Activated CD4-positive, alpha-beta T cell treated with anti-CD3 and anti-CD28 coated beads, Interleukin-2, amount 50 U/mL, for 16 hours (primary cell): ENCODE results near the gene FAT1.

Experiments
- DNase-seq: peaks from one replicate; pipeline ENCODE4 v3.0.0-alpha.2; 2020

Gene FAT1

DNA sequence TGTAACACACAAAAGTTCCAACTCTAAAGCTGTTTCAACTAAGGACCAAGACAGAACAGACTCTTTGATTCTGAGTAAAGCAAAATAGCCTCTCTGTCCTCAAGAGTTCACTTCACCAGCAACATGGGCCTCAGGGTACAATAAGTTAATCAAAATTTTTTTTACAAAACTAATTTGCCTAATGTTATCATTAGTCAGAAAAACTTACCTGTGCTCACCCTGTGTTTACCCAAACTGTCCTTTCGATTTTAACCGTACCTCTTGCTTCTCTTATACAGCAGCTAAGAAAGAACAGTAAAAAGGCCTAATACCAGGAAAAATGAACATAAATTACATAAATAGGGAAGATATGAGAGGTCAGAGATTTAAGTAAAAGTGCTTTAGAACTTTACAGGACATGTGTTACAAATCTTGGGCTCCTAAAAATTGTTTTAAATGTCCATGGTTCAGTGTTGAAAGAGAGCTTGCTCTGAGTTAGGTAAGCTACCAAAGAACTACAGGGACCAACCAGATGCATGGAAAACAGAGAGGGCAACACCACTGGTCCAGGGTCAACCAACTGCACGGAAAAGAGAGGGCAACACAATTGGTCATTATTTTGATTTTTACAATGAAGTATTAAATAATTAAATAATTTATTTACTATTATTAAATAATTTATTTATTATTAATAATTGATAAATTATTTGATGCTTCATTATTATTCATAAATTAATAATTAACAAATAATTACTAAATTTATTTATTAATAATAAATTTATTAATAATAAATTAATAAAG, 73.1 kb downstream of the FAT1 start:
- DNase-seq, result no peak

- no peak for DNase-seq
These were observed 75.8 kb downstream of the FAT1 start for GRCh38 chr4:186647821-186648220.

GRCh38 chr4:186644737-186645261, 78.9 kb downstream of the FAT1 start:
- no peak for DNase-seq

- DNase-seq, result no peak
These were observed 79.4 kb downstream of the FAT1 start for GRCh38 chr4:186644311-186644638.

DNA sequence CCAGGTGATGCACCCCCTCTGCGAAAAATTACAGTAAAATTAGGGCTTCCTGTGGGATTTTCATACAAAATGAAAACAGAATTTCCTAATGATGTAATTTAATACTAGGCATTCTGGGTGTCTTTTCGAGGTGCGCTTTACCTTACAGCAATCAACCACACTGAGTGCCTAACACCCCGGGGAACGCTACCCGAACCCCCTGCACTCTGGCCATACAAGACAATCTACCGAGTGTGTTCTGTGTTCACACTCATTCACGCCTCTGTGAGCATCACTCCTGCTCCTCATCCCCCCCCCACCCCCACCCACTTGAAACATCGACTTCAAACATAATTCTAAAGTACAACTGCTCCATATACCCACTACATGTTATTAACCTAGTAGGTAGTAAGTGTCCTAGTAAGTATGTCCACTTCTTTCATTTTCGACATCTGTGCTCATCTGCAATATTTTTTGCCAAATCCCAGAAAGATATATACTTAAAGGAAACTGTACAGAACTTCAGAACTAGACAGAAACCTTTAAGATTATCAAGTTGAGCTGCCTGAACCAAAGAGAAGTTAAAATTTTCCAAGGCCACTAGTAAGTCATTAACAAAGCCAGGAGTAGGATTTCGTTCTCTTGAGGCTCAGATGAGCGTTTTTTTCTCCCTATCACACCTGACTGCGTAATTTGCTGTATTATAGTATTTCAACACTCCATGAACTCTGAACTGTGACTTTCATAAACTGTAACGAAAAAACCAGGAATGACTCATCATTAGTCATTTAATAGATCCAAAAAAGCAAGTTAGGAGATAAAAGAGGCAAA, 80.0 kb downstream of the FAT1 start:
- DNase-seq, result no peak

DNA sequence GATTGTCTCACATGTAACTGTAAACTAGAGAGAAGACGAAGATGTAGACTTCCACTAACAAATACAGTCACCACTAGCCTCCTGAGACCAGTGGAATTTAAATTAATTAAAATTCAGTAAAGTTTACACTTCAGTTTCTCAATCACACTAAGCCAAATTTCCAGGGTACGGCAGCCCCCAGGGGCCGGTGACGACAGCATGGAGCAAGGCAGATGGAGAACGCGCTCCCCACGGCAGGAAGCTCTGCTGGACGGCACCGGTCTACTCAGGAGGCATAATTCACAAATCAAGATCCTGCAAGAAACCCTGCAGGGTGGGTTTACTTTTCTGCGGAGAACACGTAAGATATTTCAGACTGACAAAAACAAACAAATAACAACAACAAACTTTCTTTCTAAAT, 80.7 kb downstream of the FAT1 start:
- DNase-seq, result no peak

DNA sequence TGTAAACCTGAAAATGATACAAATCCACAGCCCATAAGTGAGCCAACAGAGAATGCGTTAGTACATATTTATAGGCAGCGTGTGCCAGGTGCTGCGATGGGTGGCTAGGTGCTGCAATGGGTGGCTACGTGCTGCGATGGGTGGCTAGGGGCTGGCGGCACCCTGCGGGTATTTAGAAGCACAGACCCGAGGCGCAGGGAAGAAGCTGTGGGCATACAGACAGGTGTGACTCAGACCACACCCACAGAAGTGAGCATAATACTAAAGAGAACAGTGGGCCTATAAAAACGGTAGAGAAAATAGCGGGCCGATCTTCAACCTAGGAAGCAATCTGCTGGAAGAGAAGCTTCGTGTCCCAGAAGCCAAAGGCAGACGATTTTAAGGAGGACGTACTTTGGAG, 81.1 kb downstream of the FAT1 start:
- no peak for DNase-seq

DNA sequence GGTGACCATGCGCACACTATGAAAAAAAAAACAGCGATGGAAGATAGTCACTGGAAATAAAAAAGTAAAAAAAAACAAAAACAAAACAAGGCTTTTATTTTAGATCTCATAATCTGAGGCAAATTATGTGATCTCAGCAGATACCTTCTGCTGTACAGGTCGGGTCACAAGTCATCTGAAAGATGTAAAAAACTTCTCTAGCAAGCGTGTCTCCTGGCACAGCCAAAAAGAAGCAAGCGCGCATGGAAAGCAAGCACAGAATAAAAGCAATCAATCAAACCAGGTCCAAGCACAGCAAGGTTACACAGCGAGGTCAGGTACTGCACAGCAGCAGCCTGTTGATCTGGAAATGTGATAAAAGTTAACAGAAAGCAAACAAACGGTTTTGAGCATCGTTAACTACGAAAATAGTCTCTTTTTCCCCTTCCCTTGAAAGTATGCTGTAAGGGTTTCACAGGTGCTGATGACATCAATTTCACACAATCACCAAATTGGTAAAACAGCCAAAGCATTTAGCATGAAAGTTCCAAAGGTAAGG, 89.0 kb downstream of the FAT1 start:
- no peak for DNase-seq

- DNase-seq, result no peak
These were observed 89.8 kb downstream of the FAT1 start for GRCh38 chr4:186633844-186634243.

DNA sequence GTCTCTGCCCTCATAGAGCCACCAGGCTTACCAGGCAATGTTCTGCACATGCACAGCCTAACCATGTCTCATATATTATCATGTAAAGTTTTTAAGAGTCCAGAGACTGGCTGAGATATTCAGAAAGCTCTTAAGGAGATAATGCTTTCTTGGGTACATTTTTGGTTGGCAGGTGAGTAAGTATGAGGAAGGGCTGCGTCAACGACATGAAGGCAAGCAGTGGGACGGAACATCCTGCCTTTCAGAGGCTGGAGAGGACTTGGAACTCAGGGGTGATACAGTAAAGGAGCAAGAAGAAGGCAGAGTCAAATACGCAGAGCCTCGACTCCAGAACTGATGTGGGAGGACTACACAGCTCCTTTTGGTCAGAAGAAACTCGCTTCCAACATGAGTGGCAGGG, 93.5 kb downstream of the FAT1 start:
- no peak for DNase-seq

DNA sequence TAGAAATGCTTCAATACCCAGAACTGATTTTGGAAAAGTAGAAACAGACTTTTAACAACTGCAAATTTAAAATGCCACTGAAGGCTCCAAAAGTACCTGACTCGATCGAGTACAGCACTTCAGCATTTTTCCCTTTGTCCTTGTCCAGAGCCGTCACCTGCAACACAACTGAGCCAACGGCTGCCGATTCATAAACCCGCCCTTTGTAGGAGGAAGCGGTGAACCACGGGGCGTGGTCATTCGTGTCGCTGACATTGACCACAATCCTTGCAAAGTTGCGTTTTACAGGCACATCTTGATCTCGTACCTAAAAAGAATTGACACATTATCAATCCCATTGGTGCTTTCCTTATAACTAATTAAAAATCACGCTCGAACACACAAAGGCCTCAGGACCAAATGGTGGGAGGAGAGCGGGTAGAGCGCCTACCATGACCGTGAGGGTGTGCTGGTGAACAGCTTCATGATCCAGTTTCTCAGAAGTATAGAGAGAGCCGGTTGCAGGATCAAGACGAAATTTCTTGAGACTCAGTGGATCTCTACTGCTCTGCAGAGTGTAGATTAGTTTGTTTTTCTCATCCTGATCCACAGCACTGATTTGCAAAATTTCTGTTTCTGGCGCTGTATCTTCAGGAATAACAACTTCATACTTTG, 95.5 kb downstream of the FAT1 start:
- DNase-seq, result peak; percentile 37

DNA sequence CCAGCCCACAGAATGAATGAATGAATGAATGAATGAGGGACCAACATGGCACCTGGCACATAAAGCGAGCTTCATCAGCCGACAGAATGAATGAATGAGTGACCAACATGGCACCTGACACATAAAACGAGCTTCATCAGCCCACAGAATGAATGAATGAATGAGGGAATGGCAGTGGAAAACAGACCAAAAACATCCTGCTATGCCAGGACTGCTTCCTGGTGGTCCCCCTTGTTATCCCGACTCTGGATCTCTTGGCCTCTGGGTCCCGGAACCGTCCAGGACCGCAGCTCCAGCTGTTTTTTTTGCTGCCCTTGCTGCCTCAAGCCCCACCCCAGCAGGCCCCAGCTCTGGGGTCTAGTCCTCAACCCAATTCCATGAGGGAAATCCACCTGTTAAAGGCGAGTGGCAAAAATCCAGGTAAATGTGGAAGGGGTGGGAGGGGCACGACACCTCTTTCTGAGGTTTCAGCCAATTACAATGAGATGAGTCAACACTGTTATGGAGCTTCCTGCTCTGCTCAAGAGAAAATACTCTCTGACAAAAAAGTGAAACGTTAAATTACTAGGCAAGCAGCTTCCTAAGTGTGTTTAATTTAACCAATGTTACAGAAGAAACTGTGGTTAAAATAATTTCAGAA, 96.3 kb downstream of the FAT1 start:
- peak; percentile 11 for DNase-seq

DNA sequence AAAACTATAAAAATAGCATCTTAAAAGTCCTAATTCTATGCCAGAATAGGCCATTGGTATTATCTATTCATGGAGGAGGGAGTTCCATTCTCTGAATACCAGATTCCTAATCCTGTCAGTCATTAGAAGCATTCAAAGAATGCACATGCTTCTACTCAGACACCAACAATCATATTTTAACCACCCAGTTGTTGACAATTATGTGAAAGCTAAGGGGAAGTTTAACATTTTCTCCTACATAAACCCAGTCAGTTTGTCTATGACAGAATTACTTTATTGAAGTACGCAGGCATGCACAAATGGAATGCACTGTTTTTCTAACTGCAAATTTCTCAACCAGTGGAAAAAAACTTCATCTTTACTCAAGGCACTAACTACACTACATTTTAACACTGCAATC, 98.7 kb downstream of the FAT1 start:
- DNase-seq, result no peak

DNA sequence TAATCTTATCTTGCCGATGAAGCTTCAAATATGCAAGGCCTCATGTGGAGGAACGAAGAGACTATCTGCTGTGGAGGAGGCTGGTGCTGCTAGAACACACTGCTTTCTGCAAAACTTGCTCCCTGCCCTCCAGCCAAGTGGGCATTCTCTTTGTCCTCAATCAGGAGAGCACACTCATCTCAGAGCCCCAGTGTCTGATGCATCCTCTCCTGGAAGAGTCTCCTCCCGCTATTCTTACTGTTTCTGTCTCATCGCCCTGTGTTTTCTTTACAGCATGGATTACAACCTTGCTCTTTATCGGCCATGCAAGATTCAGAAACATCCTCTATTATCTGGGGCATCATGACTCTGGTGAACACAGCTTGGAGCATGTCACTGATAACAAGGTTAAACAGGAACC, 100.1 kb downstream of the FAT1 start:
- no peak for DNase-seq

DNA sequence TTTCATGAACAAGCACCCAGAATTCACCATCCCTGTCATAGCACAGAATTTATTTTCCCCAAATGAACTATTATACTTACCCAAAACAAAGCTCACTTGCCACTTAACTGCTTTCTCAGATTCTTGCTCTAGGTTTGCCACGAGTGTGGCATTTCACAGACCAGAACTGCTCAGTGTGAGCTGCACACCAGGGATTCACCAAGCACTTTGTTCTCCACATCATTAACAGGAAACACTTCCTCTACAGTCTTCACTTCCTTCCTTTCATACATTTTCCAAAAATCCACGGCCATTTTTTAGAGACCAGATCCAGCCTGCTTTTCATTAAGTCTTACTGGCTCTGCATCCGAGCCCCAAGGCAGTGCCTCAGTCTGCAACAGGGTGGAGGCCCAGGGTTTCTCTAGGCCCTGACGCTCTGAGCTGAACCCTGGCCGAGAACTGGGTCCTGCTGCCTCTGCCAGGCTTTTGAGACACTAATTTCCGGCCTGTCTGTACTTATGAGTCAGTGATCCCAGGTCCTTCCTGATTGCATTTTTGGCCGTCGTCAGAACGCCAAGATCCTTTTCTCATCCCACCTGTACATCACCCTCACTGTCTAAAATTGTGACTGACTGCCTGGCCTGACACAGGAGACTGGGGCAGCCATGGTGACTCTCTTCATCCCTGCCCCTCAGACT, 100.7 kb downstream of the FAT1 start:
- no peak for DNase-seq

GRCh38 chr4:186621959-186622553, 101.6 kb downstream of the FAT1 start:
- no peak for DNase-seq

DNA sequence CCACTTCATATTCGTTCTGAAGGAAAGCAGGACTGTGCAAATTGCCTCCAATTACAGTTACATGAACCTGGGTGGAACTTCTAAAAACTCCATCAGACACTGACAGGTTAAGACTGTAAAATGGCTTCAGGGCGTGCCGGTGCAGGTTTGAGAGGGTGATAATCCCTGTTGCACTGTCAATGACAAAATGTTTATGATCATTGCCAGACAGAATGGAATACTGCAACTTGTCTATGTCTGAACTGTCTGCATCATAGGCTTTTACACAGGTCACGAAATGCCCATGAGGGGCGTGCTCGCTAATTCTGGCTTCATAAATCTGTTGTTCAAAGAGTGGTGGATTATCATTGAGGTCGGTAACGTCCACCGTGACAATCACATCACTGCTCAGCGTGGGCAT, 104.6 kb downstream of the FAT1 start:
- DNase-seq, result no peak

- no peak for DNase-seq
These were observed 105.7 kb downstream of the FAT1 start for GRCh38 chr4:186617921-186618320.

- DNase-seq, result no peak
These were observed 116.2 kb downstream of the FAT1 start for GRCh38 chr4:186607490-186607889.

- DNase-seq, result no peak
These were observed 117.1 kb downstream of the FAT1 start for GRCh38 chr4:186606591-186606992.

- DNase-seq, result no peak
These were observed 118.3 kb downstream of the FAT1 start for GRCh38 chr4:186605261-186605865.
